Left lung (tissue), 10 donors: ENCODE results near the gene PCDHGB6. TPM values are rescaled to one million over a fixed set of nuclear protein-coding genes. Genes with fewer than 3 reads are reported as not detected.
A peak's percentile ranks its signal among the peaks of the same experiment; 100 is the strongest.
"Not testable (repeated sequence)": the region's sequence is repeated elsewhere in the genome, so short reads cannot be mapped to it uniquely, and the experiment has no call there.

Source experiments
- ATAC-seq: fragments of 200-7000 bp; cut with Tn5 transposase; one replicate; pipeline ENCODE4 v1.9.1; 2020; ENCODE audit warnings: moderate library complexity
- DNase-seq, 4 donors: peaks; one replicate each; pipeline ENCODE4 v3.0.0-alpha.2; 2013 to 2020
- H3K27ac ChIP-seq, 2 donors: fragments of 200-600 bp; sonication (generic) in 1 of 2; one replicate each; pipeline versions ENCODE4 v1.5.0 to v1.8.0; 2020 to 2021
- H3K27me3 ChIP-seq, 2 donors: fragments of 200-600 bp; sonication (generic) in 1 of 2; one replicate each; pipeline versions ENCODE4 v1.5.0 to v1.8.0; 2020 to 2021
- H3K36me3 ChIP-seq, 2 donors: fragments of 200-600 bp; sonication (generic) in 1 of 2; one replicate each; pipeline versions ENCODE4 v1.5.0 to v1.8.0; 2020 to 2021
- H3K4me1 ChIP-seq, 2 donors: fragments of 200-600 bp; one replicate each; pipeline ENCODE4 v1.8.0; 2021
- H3K4me3 ChIP-seq, 2 donors: fragments of 200-600 bp; sonication (generic) in 1 of 2; one replicate each; pipeline versions ENCODE4 v1.5.0 to v1.8.0; 2020 to 2021; ENCODE audit warnings: mild to moderate bottlenecking in 1 of 2
- H3K9me3 ChIP-seq, 2 donors: fragments of 200-600 bp; sonication (generic) in 1 of 2; one replicate each; pipeline versions ENCODE4 v1.5.0 to v1.8.0; 2020 to 2021
- CTCF ChIP-seq, 2 donors: fragments of 200-600 bp; sonication (generic) in 1 of 2; IDR thresholded peaks; one replicate each; pipeline versions ENCODE4 v1.5.0 to v1.8.0; 2021; ENCODE audit warnings: antibody characterized with exemption in 2 of 2
- intact Hi-C, 2 donors: fragments of 100-400 bp; cut with DNase I; formaldehyde crosslinking; loops; one replicate each; pipeline versions ENCODE4 v1.11.2 to v1.14.2; 2022
- polyA plus RNA-seq, 6 donors: library from polyadenylated mRNA; unstranded; fragments of 120-200 nt; gene quantifications; one replicate each; pipeline ENCODE4 v1.2.1, GENCODE V29; 2013; ENCODE audit not compliant: insufficient read length in 6 of 6
- total RNA-seq, 2 donors: library from RNA; stranded (reverse); fragmentation: NEBNext Ultra II Directional; extraction: Animal tissue kit (Norgen Biotek cat#: 25700); gene quantifications; one replicate each; pipeline ENCODE4 v1.2.1, GENCODE V29; 2021
- donor health status: DM: no; HTN: yes; CAD: no.
- donor health status: DM: no; HTN: no; CAD: no.

PCDHGB6 gene
- total and polyA plus RNA-seq, 8 donors: 4.3 to 9.4 (median 8.1) TPM

- Histone ChIP-seq H3K27me3 (peaks cover 50 to 97% of the 10 kb centered on the region in 2 donors), H3K27ac (no peak overlapping the region), H3K4me3 (no peak overlapping the region), H3K9me3 (peaks cover 7 to 99% of the 10 kb centered on the region in 2 donors), H3K4me1 (peaks cover 3 to 5% of the 10 kb centered on the region in 2 donors), H3K36me3 (no peaks in the 10 kb centered on the region)
- DNase-seq (peak in 1 of 4 donors; percentile 59), ATAC-seq (no peak)
- intact Hi-C loops: no loop called here
- TF ChIP-seq CTCF (IDR thresholded peaks at IDR 0.05): no peak
These were observed 15.0 kb downstream of the PCDHGB6 start for GRCh38 chr5:141422742-141423291.

GRCh38 chr5:141427783-141428426 is 20.1 kb downstream of the PCDHGB6 start:
- peaks cover 35 to 97% of the 10 kb centered on the region in 2 donors for H3K27me3 ChIP-seq
- H3K27ac ChIP-seq: no peak overlapping the region
- H3K9me3 ChIP-seq: peaks cover 0 to 90% of the 10 kb centered on the region in 2 donors
- intact Hi-C loops: no loop called here
- ATAC-seq (no peak), DNase-seq (peak in 1 of 4 donors; percentile 70)
- H3K36me3 ChIP-seq: no peaks in the 10 kb centered on the region
- TF ChIP-seq CTCF (IDR thresholded peaks at IDR 0.05): no peak
- H3K4me1 ChIP-seq: peaks cover 0 to 4% of the 10 kb centered on the region in 2 donors
- no peak overlapping the region for H3K4me3 ChIP-seq

GRCh38 chr5:141430332-141431113 is 22.7 kb downstream of the PCDHGB6 start, which contains the start of gene PCDHGA12:
Gene PCDHGA12 (plus strand): TSS chr5:141430507. CDS start chr5:141430760, 253 bp downstream.
- peak in 1 of 2 donors; percentile 21 for TF ChIP-seq CTCF (IDR thresholded peaks at IDR 0.05)
- peaks cover 31 to 86% of the 10 kb centered on the region in 2 donors for H3K27me3 ChIP-seq
- peak within 1 kb of the TSS in 1 of 2 donors; percentile 14 for H3K4me3 ChIP-seq
- no peak within 1 kb of the TSS for H3K27ac ChIP-seq
- peaks cover 0 to 4% of the 10 kb centered on the region in 2 donors for H3K4me1 ChIP-seq
- intact Hi-C loops: loop anchor here in 1 of 2 donors (5.0 kb wide), 1 partner anchor 38 kb away; the partner anchor contains the start of gene PCDHGA8
- peaks cover 0 to 89% of the 10 kb centered on the region in 2 donors for H3K9me3 ChIP-seq
- H3K36me3 ChIP-seq: no peaks in the 10 kb centered on the region
- peak in 1 of 4 donors; percentile 25 for DNase-seq
- peak; percentile 75 for ATAC-seq

GRCh38 chr5:141431286-141431685 is 23.5 kb downstream of the PCDHGB6 start:
- H3K27me3 ChIP-seq: peaks cover 26 to 78% of the 10 kb centered on the region in 2 donors
- no peak for TF ChIP-seq CTCF (IDR thresholded peaks at IDR 0.05)
- H3K27ac ChIP-seq: no peak overlapping the region
- peak overlapping the region in 1 of 2 donors; percentile 14 for H3K4me3 ChIP-seq
- peaks cover 0 to 4% of the 10 kb centered on the region in 2 donors for H3K4me1 ChIP-seq
- peaks cover 0 to 88% of the 10 kb centered on the region in 2 donors for H3K9me3 ChIP-seq
- no peak for ATAC-seq
- DNase-seq: no peak
- intact Hi-C loops: loop anchor here in 1 of 2 donors (5.0 kb wide), 1 partner anchor 39 kb away; the partner anchor contains the start of gene PCDHGA8
- no peaks in the 10 kb centered on the region for H3K36me3 ChIP-seq

- not testable (repeated sequence) for H3K27ac ChIP-seq, H3K4me1 ChIP-seq, H3K4me3 ChIP-seq, ATAC-seq, H3K36me3 ChIP-seq, DNase-seq
- intact Hi-C loops: loop anchor here in 1 of 2 donors (5.0 kb wide), 1 partner anchor 40 kb away; the partner anchor contains the start of gene PCDHGA8
- H3K27me3 ChIP-seq: peaks cover 21 to 68% of the 10 kb centered on the region in 2 donors
- peaks cover 0 to 84% of the 10 kb centered on the region in 2 donors for H3K9me3 ChIP-seq
These were observed 24.5 kb downstream of the PCDHGB6 start for GRCh38 chr5:141432308-141432707.

GRCh38 chr5:141432726-141433125 is 24.9 kb downstream of the PCDHGB6 start:
- not testable (repeated sequence) for H3K4me3 ChIP-seq, H3K4me1 ChIP-seq, DNase-seq, ATAC-seq, H3K27ac ChIP-seq, H3K36me3 ChIP-seq
- Histone ChIP-seq H3K9me3 (peaks cover 0 to 83% of the 10 kb centered on the region in 2 donors), H3K27me3 (peaks cover 19 to 64% of the 10 kb centered on the region in 2 donors)
- intact Hi-C loops: loop anchor here in 1 of 2 donors (5.0 kb wide), 1 partner anchor 40 kb away; the partner anchor contains the start of gene PCDHGA8
